Testis (tissue), 3 donors: ENCODE measurements around the gene LYPLA2. TPM values are rescaled to one million over a fixed set of nuclear protein-coding genes. Genes with fewer than 3 reads are reported as not detected.

Experiments
- DNase-seq: peaks from one replicate; pipeline ENCODE4 v3.0.0-alpha.2; 2019
- H3K27ac ChIP-seq, 2 donors: fragments of 200-600 bp; sonication (generic); one replicate each; pipeline ENCODE4 v1.5.1; 2019
- H3K27me3 ChIP-seq: fragments of 200-600 bp; sonication (generic); one replicate; pipeline ENCODE4 v1.5.1; 2019
- H3K36me3 ChIP-seq: fragments of 200-600 bp; sonication (generic); one replicate; pipeline ENCODE4 v1.5.1; 2017; ENCODE audit warnings: low read depth; ENCODE audit errors: missing control alignments
- H3K4me1 ChIP-seq: fragments of 200-600 bp; sonication (generic); one replicate; pipeline ENCODE4 v1.5.1; 2019
- H3K4me3 ChIP-seq, 2 donors: fragments of 200-600 bp; sonication (generic); one replicate each; pipeline ENCODE4 v1.5.1; 2017 to 2019
- H3K9me3 ChIP-seq: fragments of 200-600 bp; sonication (generic); one replicate; pipeline ENCODE4 v1.5.1; 2017
- CTCF ChIP-seq, 3 experiments: fragments of 450-650 bp in 2 of 3; fragments of 200-600 bp in 1 of 3; sonication (generic) in 1 of 3; IDR thresholded peaks; one replicate each; pipeline ENCODE4 v1.5.1; 2016 to 2019; ENCODE audit warnings: antibody characterized with exemption in 3 of 3, mild to moderate bottlenecking in 2 of 3, moderate library complexity in 1 of 3
- POLR2A ChIP-seq: fragments of 450-650 bp; IDR thresholded peaks from one replicate; pipeline ENCODE4 v1.6.1; 2017; ENCODE audit warnings: antibody characterized with exemption, mild to moderate bottlenecking, moderate library complexity
- WGBS, 2 donors: methylation state at CpG; one replicate each; pipeline ENCODE4 v1.1.5; 2018; 5-methylcytosine and 5-hydroxymethylcytosine counted together
- intact Hi-C: fragments of 100-400 bp; cut with DNase I; formaldehyde crosslinking; loops from one replicate; pipeline ENCODE4 v1.15.1; 2023; ENCODE audit warnings: low total_unique reads
- polyA plus RNA-seq: library from polyadenylated mRNA; stranded (reverse); fragments of 350-450 nt; fragmentation: Illumina TruSeq; extraction: RNeasy Lipid Tissue Mini Kit (QIAGEN cat#74804); gene quantifications from one replicate; pipeline ENCODE4 v1.2.3, GENCODE V29; 2014; ENCODE audit warnings: low read depth, low replicate concordance; ENCODE audit not compliant: insufficient read depth
- total RNA-seq, 2 donors: library from RNA; depleted of rRNA; stranded (reverse); fragments of >200 nt; gene quantifications; one replicate each; pipeline ENCODE4 v1.2.3, GENCODE V29; 2016

The LYPLA2 gene
- total and polyA plus RNA-seq, 3 donors from 2014 or later = 36.1 to 47.8 (median 46.5) TPM

- TF ChIP-seq CTCF (IDR thresholded peaks at IDR 0.05) = no peak
- no peak for TF ChIP-seq POLR2A
- H3K36me3 ChIP-seq = no peaks in the 10 kb centered on the region
- H3K4me3 ChIP-seq = no peak overlapping the region
- peaks cover 17% of the 10 kb centered on the region for H3K4me1 ChIP-seq
- H3K27me3 ChIP-seq = no peaks in the 10 kb centered on the region
- DNase-seq = no peak
- WGBS, 2 donors = 80 to 89% methylated on average over 14 to 20 of the region's 20 CpGs
- intact Hi-C loops = no loop called here
- H3K27ac ChIP-seq = no peak overlapping the region
- no peaks in the 10 kb centered on the region for H3K9me3 ChIP-seq
Observed at GRCh38 chr1:23797478-23798448, 6.8 kb downstream of the LYPLA2 start.

DNA sequence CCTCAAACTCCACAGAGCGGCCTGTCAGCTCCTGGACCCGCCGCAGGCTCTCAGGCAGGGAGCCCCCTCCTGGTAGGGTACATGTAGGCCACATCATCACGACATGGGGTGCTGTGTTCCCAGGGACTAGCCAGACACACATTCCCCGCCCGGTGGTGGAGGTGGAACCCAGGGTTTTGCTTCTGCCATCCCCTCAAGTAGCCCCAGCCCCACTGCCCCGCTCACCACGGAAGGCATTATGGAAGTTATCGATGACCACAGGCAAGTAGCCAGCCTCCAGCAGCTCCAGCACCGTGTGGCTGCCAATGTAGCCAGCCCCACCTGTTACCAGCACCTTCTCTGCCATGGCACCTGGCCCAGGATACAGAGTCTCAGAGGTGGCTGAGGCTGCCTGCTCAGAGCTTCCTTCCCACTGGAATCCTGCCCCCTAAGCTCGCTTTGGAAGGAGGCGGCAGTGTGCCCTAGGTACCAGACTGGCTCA, 7.8 kb downstream of the LYPLA2 start:
- WGBS, 2 donors = 80 to 90% methylated on average over 6 to 12 of the region's 12 CpGs
- intact Hi-C loops = no loop called here
- no peaks in the 10 kb centered on the region for H3K9me3 ChIP-seq
- H3K4me3 ChIP-seq = no peak overlapping the region
- TF ChIP-seq CTCF (IDR thresholded peaks at IDR 0.05) (no peak), POLR2A (no peak)
- H3K27ac ChIP-seq = no peak overlapping the region
- no peaks in the 10 kb centered on the region for H3K27me3 ChIP-seq
- H3K36me3 ChIP-seq = no peaks in the 10 kb centered on the region
- peaks cover 22% of the 10 kb centered on the region for H3K4me1 ChIP-seq
- DNase-seq = no peak

GRCh38 chr1:23799255-23799569, 8.3 kb downstream of the LYPLA2 start:
- no peaks in the 10 kb centered on the region for H3K9me3 ChIP-seq
- peaks cover 22% of the 10 kb centered on the region for H3K4me1 ChIP-seq
- DNase-seq = no peak
- no peaks in the 10 kb centered on the region for H3K36me3 ChIP-seq
- H3K27me3 ChIP-seq = no peaks in the 10 kb centered on the region
- TF ChIP-seq POLR2A (no peak), CTCF (IDR thresholded peaks at IDR 0.05) (no peak)
- intact Hi-C loops = no loop called here
- H3K27ac ChIP-seq = peak overlapping the region in 1 of 2 donors; percentile 85
- WGBS, 2 donors = 62 to 67% methylated on average over 7 of the region's 7 CpGs
- H3K4me3 ChIP-seq = peak overlapping the region in 1 of 2 donors; percentile 86

- WGBS, 2 donors = 5 to 7% methylated on average over 10 to 47 of the region's 48 CpGs
- Histone ChIP-seq H3K9me3 (no peaks in the 10 kb centered on the region), H3K27ac (peak overlapping the region; percentile 85), H3K36me3 (no peaks in the 10 kb centered on the region), H3K27me3 (no peaks in the 10 kb centered on the region), H3K4me3 (peak overlapping the region; percentile 71 to 86), H3K4me1 (peaks cover 22% of the 10 kb centered on the region)
- DNase-seq = no peak
- intact Hi-C loops = no loop called here
- no peak for TF ChIP-seq POLR2A
- TF ChIP-seq CTCF (IDR thresholded peaks at IDR 0.05) = no peak
Observed at GRCh38 chr1:23799570-23800399, 8.8 kb downstream of the LYPLA2 start.
